Effector CD4-positive, alpha-beta T cell (primary cell): ENCODE data around the gene ABL1.

Experiments used
- DNase-seq: peaks from one replicate; pipeline ENCODE4 v3.0.0-alpha.2; 2020

ABL1 gene

DNA sequence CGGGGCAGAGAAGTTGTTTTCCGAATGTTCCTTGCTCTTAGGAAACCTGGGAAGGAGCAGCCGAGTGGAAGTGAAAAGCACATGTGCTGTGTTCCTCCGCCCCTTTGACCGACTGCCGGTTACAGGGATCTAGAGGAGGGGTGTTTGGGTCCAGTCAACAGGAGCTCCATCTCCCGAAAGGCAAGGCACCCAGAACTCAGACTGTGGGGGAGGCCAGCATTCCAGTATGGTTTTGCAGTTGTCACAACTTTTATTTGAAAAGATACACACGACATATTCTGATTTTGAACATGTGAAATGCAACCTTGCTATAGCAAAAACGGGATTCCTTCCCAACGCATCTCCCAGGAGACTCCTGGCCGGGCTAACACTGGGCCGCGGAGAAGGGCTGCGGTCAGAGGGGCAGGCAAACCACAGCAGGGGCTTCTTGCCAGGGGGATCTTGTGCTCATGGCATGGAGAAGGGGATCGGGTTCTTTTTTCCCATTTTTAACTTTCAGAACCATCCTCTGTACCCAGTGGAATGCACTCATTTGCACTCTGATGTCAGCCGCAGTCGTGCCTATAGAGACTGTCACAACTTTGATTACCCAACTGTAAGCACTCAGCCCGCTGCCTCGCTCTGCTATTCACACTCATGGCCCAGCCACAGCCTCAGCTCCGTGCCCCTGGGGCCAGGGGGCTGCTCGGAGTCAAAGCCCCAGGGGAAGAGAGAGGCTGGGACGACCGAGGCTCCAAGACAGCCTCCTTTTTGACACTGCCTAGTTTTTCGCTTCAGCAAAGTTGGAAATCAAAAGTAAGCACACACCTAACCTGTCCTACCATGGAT is 57.6 kb downstream of the ABL1 start:
- no peak for DNase-seq

GRCh38 chr9:130893341-130894101 is 58.5 kb downstream of the ABL1 start:
- no peak for DNase-seq

DNA sequence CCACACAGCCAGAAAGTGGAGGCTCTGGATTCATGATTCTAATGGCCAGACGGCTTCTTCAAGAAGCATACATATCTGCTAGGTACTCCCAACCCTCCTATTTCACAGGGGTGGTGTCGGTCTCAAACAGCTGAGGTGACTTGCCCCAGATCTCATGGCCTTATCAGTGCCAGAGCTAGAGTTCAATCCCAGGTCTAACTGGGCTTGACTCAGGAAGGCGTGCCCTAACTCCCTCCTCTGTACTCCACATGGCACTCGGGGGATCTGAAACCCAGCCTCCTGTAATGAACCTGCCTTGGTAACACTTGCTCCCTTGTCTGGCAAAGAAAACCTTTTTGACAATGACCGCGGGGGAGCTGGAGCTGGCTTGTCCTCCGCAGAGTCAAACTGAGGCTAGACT is 59.5 kb downstream of the ABL1 start:
- DNase-seq = no peak

GRCh38 chr9:130895038-130895437 is 60.0 kb downstream of the ABL1 start:
- no peak for DNase-seq

DNA sequence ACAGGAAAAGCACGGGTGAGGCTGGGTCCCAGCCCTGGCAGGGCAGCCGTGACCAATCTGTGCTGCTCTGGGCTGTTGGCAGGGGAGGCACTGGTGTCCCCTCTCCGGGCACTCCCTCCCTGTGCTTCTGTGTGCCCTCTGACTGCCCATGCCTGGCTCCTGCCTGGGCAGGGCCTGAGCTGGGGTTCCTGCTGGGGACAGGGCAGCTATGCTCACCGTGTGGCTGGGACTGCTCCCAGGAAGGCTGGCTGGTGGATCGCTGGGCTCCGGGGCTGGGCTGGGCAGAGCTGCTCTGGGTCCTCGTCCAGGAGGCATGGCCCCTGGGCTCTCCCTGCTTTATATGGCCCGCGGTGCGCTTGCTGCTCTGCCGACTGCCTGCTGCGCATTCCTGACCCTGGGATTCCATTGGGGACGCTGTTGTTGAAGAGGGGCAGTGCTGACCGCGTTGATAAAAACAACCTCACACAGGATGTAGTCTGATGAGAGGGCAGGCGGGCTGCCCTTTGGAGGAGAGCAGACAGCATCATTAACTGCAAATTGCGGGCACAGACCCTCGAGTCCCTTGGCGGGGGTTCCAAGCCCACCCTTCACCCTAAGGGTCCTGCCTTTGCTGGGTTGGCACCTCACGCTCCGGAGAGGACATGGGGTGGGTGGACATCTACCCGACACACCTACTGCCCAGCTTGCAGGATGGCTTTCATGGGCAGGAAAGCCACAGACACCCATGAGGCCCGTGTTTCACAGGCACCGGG is 60.6 kb downstream of the ABL1 start:
- DNase-seq = no peak

- no peak for DNase-seq
Measured at GRCh38 chr9:130896233-130897014, 61.4 kb downstream of the ABL1 start, which contains the start of gene QRFP. Gene QRFP (minus strand): TSS chr9:130896812. CDS start chr9:130893838, 2,974 bp downstream.

GRCh38 chr9:130897105-130897751 is 62.2 kb downstream of the ABL1 start:
- no peak for DNase-seq

- no peak for DNase-seq
Measured at GRCh38 chr9:130897848-130898551, 62.9 kb downstream of the ABL1 start.

DNA sequence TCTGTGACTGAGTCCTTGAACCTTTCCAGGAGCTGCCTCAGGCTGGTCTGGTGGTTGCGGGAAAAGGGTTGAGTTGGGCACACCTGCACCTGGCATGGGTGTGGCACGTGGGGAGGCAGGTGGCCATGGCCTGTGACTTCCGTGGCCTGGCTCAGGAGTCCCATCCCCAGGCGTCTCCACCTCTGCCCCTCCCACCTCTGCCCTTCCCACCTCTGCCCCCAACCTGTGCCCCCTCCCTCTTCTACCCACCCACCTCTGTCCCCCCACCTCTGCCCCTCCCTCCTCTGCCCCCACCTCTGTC is 63.4 kb downstream of the ABL1 start:
- DNase-seq = no peak

DNA sequence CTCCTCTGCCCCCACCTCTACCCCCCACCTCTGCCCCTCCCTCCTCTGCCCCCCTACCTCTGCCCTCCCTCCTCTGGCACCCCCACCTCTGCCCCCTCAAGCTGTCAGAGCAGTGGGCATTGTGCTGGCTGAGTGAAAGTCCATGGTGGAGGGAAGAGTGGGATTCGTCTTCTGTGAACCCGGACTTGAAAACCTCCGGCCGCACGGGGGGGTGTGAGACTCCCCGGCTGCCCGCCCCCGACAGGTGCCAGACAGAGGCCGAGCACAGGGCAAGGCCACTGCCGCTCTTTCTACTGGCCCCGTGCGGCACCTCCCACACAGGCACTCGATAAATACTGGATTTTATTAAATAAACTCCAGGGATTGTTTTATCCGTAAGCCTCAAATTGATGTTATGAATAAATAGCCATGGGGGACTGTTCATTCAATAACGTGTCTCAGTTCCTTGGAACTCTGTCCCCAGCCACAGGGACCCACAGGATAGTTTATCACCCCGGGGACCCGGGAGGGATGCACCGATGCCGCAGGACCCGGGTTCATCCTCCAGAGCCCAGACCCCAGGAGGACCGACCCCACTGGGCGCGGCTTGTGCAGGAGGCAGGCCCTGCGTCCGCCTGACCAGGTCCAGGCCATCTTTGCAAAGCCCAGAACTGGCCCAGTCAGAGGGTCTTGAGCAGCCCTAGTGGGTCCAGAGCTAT is 64.1 kb downstream of the ABL1 start:
- DNase-seq = no peak

- no peak for DNase-seq
Measured at GRCh38 chr9:130900701-130901497, 65.8 kb downstream of the ABL1 start.

DNA sequence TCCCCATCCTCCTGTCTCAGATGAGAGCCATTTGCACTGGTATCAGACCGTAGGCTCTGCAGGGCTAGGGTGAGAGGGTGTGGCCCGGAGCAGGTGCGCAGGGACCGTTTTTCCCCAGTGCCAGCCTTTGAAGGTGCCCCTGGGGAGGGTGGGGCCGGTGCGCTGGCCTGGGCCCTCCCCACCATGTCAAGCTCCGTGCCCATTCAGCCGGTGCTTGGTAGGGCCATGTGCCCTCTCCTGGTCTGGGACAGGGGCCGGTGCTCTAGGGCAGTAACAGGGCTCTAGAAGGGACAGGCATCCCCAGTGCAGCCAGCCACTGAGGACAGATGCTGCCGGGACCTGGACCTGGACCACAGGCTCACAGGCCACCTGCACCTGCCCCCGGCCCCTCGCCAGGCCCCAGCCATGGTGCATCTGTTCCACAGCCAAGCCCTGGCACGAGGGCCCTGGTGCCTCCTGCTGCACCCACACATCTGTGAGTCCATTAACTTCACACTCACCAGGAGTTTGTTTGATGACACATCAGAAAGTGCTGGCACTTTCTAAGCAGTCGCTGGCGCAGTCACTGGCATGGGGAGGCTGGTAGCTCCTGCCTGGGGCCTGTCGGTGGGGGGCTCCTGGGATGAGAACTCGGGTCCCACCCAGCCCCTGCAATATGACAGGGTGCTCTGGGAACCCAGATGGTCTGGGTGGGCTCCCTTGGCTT is 66.6 kb downstream of the ABL1 start:
- no peak for DNase-seq

- DNase-seq = no peak
Measured at GRCh38 chr9:130902204-130903185, 67.4 kb downstream of the ABL1 start.

DNA sequence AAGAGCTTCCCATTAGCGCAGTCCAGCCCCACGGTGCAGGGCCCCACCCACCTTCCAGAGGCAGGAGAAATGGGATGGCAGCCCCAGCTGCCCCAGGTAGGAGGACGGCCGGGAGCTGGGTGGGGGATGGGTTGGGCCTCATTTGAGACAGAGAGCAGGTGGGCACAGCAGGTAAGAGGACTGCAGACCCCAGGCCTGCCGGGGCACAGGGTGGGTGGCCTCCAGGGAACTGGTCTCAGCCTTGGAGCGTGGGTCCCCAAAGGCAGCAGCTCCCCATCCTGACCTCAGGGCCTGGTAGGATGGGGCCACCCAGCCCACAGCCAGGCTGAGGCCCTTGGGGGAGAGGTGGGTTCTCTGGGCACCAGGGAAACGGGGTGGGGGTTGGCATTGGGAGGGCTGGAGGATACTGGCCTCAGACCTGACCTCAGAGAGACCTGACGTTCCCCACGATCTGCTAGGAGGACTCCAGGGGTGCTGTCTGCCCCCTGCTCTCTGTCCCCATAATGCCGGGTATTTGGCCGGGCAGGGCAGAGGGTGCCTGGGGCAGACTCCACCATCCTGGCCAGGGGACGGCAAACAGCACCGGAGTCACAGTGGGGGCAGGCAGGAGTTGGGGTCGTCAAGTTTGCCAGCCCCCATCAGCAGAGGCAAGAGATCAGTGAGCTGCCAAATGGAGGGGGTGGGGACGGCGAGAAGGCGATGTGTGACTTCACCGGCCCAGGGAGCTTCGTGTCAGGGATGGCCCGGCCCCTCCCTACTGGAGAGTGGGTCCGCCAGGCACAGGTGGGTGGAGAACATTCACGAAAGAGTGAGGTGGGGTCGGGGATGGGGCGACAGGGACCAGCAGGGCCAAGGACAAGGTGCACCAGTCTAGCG is 68.4 kb downstream of the ABL1 start:
- DNase-seq = no peak

- DNase-seq = no peak
Measured at GRCh38 chr9:130904070-130905044, 69.3 kb downstream of the ABL1 start.
